PC-9 (cell line): ENCODE measurements around the gene LRFN2.

ENCODE experiments used
- EZH2 ChIP-seq: fragments of 200-600 bp; sonication (generic); IDR thresholded peaks from 2 replicates; pipeline ENCODE4 v1.8.0; 2017; ENCODE audit warnings: antibody characterized with exemption, low read depth
- TF ChIP-seq, protein P1 (sequence below): fragments of 200-600 bp; sonication (generic); conservative IDR thresholded peaks from 2 replicates; pipeline ENCODE4 v1.6.1; 2017; ENCODE audit warnings: mixed run types, antibody characterized with exemption, mild to moderate bottlenecking, moderate library complexity

DNA sequence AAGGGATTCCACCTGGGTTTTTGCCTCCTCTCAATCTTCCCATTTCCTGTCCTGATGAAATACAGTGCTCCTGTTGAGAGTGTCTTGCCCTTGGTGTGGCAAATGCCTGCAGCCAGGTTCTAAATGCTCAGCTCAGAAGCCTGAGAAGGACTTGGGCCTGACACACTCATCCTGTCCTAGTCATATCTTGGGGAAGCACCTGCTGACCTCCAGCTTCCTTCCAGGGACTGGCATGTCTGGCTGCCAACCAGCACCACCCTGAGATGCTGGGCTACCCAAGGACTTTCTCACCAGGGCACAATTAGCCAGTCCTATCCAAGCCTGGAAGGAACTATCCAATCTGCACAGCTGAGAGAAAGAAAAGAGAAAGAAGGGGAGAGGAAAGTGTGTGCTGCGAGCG lies 43.4 kb downstream of the LRFN2 start:
- no peak for TF ChIP-seq EZH2
- TF ChIP-seq, protein P1, sequence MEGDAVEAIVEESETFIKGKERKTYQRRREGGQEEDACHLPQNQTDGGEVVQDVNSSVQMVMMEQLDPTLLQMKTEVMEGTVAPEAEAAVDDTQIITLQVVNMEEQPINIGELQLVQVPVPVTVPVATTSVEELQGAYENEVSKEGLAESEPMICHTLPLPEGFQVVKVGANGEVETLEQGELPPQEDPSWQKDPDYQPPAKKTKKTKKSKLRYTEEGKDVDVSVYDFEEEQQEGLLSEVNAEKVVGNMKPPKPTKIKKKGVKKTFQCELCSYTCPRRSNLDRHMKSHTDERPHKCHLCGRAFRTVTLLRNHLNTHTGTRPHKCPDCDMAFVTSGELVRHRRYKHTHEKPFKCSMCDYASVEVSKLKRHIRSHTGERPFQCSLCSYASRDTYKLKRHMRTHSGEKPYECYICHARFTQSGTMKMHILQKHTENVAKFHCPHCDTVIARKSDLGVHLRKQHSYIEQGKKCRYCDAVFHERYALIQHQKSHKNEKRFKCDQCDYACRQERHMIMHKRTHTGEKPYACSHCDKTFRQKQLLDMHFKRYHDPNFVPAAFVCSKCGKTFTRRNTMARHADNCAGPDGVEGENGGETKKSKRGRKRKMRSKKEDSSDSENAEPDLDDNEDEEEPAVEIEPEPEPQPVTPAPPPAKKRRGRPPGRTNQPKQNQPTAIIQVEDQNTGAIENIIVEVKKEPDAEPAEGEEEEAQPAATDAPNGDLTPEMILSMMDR: no peak
